Ramos (cell line): ENCODE data around the gene PTPN13.
"Not testable (repeated sequence)": the region's sequence is repeated elsewhere in the genome, so short reads cannot be mapped to it uniquely, and the experiment has no call there.

Experiments used
- in situ Hi-C: fragments of 300-500 bp; cut with MboI; formaldehyde crosslinking; loops from one replicate; pipeline ENCODE4 v1.14.3; 2022; ENCODE audit warnings: low sequenced_read_pairs; ENCODE audit not compliant: unreplicated experiment

PTPN13 gene

DNA sequence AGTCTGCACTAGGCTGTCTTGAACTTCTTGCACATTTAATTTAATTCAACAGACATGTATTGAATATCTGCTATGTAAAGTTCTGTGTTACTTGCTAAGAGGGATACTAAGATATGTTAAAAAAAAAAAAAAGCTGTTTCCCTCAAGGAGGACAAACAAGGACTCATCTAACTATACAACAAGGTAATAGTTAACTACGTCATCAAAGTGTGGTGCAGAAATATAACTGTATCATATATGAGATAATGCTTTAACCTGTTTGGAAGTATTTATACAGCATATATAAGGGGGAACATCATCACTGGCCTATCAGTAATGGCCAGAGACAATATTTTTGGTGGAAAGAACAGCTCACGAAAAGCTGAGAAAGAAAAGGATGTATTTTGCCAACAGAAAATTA lies 89.9 kb downstream of the PTPN13 start:
- in situ Hi-C loops, result no loop called here

DNA sequence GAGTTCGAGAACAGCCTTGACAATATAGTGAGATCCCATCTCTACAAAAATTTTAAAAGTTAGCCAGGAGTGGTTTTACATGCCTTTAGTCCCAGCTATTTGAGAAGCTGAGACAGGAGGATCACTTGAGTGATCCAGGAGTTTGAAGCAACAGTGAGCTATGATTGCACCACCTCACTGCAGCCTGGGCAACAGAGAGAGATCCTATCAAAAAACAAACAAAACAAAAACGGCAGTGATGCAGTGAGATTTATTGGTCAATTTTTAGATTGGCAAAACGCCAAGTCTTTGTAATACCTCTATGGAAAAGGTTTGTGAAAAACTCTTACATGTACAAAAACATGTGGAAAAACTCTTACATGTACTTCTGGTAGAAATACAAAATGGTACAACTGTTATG lies 91.3 kb downstream of the PTPN13 start:
- in situ Hi-C loops, result no loop called here

DNA sequence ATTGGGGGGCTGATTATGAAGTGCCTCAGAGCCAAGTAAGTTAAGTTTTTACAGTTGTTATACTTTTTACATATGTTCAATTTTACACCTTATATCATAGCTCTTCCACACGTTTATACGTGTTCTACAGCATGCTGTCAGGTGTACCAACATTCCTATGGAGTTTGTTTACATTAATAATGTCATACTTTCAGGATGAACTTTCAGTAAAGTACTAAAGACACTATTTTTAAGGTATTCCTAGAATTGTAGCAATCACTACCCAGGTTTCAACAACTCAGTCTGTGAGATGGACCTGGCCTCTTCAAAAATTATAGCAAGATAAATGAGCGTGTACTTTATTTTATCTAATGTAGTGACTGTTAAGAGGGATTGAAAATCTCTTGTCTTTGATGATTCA lies 92.6 kb downstream of the PTPN13 start:
- in situ Hi-C loops, result no loop called here

DNA sequence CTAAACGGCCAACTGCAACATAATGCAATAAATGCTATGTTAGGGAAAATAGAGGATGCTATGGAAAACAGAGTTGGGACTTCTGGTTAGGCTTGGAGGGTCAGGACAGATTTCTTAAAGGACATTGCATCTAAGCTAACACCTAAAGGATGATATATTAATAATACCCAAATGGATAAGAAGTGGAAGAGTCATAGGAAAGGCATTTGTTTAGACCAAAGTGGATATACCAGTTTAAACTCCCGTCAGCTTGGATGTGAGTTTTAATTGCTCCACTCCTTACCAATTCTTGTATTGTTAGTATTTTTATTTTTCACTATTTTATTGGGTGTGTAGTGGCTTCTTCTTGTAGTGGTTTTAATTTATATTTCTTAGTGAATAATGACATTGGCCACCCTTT lies 93.9 kb downstream of the PTPN13 start:
- in situ Hi-C loops, result no loop called here

DNA sequence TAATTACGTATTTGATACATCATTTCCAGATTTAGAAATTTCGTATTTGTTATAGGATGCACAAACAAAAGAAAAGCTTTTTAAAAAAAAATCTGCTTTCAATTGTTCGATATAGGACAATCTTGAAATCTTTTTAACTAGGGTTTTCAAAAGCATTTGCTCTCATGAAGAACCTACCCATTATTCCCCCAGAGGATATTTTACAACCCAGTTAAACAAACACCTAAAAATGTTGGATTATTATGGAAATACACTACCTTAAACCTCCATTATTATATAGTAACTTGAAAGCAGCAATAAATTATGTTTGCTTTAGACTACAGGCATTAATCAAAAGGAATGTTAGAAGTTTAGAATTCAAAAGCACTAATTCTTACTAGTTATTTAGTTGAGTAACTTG lies 110.5 kb downstream of the PTPN13 start:
- in situ Hi-C loops, result no loop called here

DNA sequence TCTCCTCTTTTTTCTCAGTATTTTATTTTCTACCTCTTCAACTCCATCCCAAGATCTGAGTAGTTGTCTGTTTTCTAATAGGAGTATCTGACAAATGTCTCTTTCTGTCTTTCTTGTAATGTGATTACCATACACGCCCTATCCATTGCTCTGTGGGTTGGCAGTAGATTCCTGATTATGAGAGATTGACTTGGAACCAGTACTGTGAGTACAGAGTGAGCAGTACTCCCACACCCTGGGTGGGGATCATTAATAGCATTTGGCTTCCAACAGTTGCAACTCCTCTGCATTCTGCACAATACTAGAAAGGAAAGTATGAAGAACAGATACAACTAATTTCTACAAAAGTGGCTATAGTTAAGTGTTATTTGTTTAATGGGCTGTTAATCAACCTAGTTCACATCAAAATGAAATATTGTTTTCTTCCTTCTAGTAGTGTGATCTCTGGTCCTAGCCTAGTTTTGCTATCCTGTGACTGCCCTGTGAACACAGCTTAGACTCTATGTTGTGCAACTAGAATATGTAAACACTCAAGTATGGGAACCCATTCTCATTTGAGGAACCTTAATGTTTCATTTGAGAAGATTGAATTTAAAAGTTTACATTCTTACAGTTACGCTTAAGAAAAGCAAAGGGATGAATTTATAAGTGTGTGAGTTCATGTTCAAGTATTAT lies 112.9 kb downstream of the PTPN13 start:
- in situ Hi-C loops, result no loop called here

DNA sequence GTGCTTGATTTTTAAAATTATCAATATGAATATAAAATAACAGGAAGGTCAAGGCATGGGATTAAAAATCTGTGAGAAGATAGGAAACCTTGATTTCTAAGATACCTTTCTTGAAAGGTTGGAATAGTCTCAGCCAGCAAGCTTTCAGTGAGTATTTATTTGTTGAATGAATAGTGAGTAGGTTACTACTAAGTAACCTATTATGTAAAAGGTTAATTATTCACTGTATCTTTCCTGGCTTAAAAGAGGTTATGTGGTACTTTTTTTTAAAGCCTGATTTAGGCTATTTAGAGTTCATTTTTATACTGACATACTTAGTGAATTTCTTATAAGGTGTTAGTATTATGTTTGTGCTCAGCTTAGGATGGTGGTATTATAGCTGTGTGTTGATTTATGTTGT lies 123.5 kb downstream of the PTPN13 start:
- in situ Hi-C loops, result no loop called here

DNA sequence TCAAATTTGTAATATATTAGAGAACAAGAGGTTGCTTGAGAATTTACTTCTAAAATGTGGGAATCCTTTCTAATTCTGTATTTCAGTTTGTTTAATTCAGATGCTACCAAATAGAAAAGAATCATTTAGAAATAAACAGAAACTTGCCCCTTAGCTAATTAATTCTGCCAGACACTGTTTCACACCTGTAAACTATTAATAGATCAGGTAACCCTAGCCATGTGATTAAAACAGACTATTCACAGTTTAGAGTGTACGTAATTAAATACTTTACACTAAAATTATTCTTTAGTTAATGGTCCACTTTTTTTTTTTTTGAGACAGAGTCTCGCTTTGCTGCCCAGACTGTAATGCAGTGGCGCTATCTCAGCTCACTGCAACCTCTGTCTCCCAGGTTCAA lies 124.0 kb downstream of the PTPN13 start:
- in situ Hi-C loops, result no loop called here

DNA sequence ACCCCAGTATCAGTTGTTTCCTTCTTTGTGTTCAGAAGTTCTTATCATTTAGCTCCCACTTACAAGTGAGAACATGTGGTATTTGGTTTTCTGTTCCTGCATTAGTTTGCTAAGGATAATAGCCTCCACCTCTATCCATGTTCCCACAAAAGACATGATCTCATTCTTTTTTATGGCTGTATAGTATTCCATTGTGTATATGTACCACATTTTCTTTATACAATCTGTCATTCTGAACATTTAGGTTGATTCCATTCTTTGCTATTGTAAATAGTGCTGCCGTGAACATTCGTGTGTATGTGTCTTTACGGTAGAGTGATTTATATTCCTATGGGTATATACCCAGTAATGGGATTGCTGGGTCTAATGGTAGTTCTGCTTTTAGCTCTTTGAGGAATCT lies 125.0 kb downstream of the PTPN13 start:
- in situ Hi-C loops, result not testable (repeated sequence)

DNA sequence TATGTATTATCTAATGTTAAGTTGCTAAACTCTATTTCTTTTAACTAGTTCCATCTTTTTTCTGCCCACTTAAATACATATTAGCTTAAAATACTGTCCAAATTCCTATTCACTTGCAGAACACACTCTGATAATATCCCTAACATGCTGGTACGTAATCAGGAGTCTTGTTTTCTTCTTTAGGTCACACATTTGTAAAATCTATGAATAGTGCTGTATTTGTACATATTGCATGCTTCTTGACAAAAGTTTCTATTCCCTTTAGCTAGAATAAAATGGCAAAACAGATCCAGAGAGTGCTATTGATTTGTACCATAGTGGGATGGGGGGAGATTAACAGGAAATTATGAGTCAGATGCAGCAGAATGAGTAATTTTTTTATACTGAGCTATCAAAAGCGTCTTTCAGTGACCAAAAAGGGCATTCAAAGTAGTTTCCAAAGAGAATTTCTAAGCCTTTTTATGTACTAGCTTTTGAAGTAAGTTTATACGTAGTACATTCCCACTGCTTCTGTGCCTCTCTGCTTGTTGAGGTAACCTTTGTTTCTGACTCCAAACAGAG lies 126.5 kb downstream of the PTPN13 start:
- in situ Hi-C loops, result no loop called here

DNA sequence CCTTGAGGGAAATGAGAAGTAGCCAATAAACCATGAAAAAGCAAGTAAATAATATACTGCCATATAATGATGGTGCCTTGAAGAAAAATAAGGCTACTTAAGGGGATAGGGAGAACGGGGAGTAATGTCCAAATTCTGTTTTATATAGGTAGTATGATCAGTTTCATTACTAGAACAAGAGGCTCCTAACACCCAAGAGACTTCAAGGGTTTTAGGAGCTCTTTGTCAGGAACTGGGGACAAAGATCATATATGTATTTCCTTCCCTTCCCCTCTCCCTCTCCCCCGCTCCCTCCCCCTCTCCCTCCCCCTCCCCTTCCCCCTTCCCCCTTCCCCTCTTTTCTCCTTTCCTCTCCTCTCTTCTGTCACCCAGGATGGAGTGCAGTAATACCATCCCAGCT lies 127.3 kb downstream of the PTPN13 start:
- in situ Hi-C loops, result no loop called here

DNA sequence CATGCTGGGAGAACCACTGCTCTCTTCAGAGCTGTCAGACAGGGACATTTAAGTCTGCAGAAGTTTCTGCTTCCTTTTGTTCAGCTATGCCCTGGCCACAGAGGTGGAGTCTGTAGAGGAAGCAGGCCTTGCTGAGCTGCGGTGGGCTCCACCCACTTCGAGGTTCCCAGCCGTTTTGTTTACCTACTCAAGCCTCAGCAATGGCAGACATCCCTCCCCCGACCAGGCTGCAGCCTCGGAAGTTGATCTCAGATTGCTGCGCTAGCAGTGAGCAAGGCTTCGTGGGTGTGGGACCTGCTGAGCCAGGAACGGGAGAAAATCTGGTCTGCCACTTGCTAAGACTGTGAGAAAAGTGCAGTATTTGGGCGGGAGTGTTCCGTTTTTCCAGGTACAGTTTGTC lies 136.2 kb downstream of the PTPN13 start:
- in situ Hi-C loops, result no loop called here

DNA sequence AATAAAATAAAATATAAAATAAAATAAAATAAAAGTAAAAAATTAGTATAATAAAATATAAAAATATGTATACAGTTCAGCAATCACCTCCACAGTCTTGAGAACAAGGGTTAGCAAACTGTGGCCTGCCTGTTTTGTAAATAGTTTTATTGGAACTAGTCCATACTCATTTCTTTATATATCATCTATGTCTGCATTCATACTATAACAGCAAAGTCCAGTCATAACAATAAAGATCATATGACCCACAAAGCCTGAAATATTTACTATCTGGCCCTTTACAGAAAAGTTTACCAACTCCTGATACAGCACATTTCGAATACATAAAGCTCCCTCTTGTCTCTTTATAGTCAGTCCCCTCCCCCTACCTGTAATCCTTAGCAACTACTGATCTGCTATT lies 143.1 kb downstream of the PTPN13 start:
- in situ Hi-C loops, result no loop called here

DNA sequence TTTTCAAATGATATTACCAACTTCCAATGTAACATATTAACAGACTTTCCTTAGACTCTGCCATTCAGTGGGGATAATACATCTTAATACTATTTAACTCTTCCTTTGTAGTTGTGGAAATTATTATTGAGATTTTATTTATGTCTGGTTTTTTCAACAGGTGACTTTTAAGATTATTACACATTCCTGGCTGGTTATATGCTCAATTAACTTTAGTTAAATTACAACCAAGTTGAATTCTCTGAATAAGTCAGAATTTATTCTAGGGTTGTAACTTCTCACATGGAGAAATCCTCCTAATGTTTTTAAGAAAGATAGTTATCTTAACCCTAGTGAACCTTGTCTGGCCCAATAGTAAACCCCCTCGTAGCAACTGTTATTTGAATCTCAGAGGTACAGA lies 147.7 kb downstream of the PTPN13 start:
- in situ Hi-C loops, result no loop called here

DNA sequence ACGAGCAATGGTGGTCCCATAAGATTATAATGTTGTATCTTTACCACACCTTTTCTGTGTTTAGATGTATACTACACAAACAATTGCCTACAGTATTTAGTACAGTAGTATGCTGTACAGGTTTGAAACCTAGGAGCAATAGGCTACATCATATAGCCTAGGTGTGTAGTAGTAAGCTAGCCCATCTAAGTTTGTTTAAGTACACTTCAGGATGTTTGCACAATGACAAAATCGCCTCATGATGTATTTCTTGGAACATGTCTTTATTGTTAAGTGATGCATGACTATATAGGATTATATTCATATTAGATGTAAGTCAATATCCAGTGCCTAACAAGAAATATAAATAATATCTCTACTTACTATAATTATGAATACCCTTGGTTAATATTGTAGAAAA lies 150.5 kb downstream of the PTPN13 start:
- in situ Hi-C loops, result no loop called here

DNA sequence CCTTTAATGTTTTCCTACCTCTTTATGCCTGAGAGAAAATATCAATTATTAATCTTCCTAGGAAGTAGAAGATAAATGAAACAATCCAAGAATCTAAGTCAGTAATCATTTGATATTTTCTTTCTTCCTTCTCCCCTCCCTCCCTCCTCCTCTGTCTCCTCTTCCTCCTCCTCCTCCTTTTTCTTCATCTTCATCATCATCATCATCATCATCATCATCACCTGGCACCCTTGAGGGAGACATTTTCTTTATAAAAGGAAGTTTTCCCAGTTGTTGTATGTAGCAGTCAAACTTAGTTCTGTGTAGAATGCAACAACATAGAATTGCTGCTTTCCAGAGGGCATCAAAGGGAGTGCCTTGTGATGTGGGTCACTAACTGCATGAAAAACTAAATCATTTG lies 155.0 kb downstream of the PTPN13 start:
- in situ Hi-C loops, result no loop called here

DNA sequence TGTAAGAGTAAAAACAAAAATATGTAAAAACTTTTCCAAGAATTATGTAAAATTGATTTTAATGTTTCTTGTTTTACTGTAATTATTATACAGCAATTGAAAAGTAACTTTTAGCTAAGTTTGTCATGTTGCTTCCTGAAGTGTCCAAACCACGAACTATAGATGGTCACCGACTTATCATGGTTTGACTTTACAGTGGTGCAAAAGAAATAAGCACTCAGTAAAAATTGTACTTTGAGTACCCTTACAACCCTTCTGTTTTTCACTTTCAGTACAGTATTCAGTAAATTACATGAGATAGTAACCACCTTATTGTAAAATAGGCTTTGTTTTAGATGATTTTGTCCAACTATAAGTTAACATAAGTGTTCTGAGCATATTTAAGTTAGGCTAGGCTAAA lies 161.3 kb downstream of the PTPN13 start:
- in situ Hi-C loops, result no loop called here

DNA sequence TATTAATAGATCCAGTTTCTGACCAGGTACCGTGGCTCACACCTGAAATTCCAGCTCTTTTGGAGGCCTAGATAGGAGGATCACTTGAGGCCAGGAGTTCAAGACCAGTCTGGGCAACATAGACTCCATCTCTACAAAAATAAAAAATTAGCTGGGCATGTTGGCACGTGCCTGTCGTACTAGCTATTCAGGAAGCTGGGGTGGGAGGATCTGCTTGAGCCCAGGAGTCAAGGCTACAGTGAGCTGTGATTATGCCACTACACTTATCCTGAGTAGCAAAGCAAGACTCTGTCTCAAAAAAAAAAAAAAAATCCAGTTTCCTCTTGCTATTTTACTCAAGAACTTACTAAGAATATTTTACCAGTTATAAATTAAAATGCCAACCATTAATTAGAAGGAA lies 163.4 kb downstream of the PTPN13 start:
- in situ Hi-C loops, result no loop called here

DNA sequence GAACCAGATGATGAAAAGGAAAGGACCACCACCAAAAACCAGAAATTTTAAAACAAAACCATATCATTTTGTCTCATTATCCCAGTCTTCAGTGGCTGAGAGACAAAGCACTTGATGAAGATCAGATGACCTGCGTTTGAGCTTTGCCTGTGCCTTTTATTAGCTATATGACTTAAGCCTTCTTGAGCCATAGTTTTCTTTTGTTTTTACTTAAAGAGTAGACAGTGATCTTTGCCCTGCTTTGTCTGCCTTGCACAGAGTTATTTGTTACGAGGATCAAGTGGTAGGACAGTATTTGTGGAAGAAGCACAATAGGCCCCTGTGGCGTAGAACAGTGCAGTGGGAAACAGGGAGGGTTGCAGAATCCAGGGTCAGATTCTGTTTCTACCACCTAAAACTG lies 165.2 kb downstream of the PTPN13 start:
- in situ Hi-C loops, result no loop called here

DNA sequence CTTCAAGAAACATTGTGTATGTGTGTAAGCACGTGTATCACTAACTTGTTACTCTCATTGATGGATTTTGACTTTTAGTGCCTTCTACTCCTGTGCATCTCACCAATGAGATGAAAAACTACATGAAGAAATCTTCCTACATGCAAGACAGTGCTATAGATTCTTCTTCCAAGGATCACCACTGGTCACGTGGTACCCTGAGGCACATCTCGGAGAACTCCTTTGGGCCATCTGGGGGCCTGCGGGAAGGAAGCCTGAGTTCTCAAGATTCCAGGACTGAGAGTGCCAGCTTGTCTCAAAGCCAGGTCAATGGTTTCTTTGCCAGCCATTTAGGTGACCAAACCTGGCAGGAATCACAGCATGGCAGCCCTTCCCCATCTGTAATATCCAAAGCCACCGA lies 168.5 kb downstream of the PTPN13 start:
- in situ Hi-C loops, result no loop called here

DNA sequence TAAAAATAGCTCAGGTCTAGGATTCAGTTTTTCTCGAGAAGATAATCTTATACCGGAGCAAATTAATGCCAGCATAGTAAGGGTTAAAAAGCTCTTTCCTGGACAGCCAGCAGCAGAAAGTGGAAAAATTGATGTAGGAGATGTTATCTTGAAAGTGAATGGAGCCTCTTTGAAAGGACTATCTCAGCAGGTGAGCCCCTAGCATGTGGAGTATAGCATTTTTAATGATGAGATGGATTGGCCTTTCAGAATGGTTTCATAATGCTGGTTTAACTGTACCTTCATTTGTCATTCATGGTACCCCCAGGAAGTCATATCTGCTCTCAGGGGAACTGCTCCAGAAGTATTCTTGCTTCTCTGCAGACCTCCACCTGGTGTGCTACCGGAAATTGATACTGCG lies 175.7 kb downstream of the PTPN13 start:
- in situ Hi-C loops, result no loop called here

DNA sequence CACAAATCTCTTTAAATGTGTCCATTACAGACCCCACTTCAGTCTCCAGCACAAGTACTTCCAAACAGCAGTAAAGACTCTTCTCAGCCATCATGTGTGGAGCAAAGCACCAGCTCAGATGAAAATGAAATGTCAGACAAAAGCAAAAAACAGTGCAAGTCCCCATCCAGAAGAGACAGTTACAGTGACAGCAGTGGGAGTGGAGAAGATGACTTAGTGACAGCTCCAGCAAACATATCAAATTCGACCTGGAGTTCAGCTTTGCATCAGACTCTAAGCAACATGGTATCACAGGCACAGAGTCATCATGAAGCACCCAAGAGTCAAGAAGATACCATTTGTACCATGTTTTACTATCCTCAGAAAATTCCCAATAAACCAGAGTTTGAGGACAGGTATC lies 177.0 kb downstream of the PTPN13 start:
- in situ Hi-C loops, result no loop called here

DNA sequence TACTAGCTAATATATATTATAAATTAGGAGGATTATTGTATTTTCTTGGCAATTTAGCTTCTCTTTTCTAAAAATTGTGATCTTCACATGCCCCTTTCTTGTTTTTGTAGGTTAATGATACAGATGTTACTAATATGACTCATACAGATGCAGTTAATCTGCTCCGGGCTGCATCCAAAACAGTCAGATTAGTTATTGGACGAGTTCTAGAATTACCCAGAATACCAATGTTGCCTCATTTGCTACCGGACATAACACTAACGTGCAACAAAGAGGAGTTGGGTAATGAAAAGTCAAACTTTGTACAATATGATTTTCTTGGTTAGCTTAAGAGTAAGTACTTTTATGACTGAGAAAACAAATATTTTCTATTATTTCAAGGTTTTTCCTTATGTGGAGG lies 180.9 kb downstream of the PTPN13 start:
- in situ Hi-C loops, result no loop called here
